ENCODE data around the gene CPLX4.

GRCh38 chr18:59340817-59341216, 22.4 kb upstream of the CPLX4 start:
- TF ChIP-seq CTCF (IDR thresholded peaks at IDR 0.05) (no peak), POLR2AphosphoS5 (IDR thresholded peaks at IDR 0.05; ENCODE audit: low read depth, low read length) (no peak), TCF7L2 (IDR thresholded peaks at IDR 0.05; ENCODE audit: low read depth, low read length) (no peak), SIN3A (IDR thresholded peaks at IDR 0.05; ENCODE audit: borderline replicate concordance, insufficient read depth, low read depth, low read length) (no peak)

Measured in Panc1 (cell line).